ENCODE data around the gene MISFA.
"Not testable (repeated sequence)": the region's sequence is repeated elsewhere in the genome, so short reads cannot be mapped to it uniquely, and the experiment has no call there.

MISFA gene

DNA sequence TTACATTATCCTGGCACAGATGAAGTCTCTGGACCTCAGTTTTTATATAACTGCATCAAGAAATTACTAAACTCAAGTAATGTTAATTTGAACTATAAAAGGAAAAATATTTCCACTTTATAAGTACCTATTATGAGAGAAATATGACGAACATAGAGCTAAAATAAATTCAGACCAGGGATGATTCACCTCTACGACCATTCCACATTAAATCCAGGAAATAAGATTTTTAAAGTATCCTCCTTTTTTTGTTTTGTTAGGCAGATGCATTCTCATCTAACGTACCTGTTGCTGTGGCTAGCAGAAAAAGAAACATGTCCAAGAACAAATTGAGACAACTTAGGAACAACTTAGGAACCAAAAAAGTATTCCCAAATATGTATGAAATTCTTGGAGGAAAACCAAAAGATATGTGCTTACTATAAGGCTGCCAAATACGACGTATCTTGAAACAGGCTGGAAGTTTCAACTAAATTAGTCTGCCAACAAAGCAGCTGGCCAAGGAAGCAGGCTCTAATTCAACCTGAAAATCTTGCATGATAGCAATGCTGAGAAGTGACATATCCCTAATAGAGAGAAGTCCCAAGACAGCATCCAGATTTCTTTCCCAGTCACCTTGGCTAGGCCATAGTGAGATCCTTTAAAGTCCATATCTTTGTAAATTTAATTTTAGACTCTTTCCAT lies 18.9 kb downstream of the MISFA start:
- no peak for ATAC-seq

DNA sequence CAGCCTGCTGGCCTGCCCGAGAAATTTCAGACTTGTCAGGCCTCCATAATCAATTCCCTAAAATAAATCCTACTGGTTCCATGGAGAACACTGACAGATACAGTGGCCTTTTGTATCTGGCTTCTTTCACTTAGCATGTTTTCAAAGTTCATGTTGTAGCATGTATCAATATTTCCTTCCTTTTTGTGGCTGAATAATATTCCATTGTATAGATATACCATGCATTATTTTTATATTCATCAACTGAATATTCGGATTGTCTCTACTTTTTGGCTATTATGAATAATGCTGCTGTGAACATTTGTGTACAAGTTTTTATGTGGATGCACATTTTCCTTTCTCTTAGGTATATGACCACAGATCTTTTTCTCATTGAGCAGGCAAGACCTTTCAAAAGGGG lies 24.1 kb downstream of the MISFA start:
- ATAC-seq: no peak

DNA sequence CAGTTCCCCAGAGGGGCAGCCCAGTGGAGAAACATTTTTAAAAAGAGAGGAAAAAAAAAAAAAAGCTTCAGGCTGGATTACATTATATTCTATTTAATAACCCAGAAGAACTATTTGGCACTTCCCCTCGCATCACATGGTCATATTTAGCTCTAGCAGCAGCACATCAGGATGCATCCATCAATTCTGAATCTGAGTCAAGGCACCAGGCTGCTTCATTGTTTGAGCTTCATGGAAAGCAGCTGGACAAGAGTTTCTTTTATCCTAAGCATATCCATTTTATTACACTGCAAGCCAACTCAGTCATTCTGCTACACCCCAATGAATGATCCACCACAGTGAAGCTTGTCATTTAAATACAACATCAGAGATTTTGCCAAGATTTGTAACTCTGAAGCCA lies 24.6 kb downstream of the MISFA start:
- no peak for ATAC-seq

DNA sequence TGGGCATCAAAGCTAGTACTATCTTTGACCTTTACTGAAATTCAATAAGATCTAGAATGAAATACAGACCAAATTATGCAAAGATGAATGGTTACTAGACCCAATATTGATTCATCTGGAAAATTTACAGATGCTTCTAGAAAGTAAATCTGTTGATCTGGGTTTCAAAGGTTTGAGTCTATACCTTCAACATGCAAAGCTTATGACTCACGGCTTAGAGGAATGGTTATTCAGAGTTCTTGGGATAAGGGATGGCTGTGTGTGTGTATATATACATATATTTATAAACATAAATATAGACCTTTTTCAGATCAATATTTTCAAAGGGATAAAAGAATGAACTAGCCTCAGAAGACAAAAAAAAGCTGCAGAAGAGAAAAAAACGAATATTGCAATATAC lies 33.3 kb downstream of the MISFA start:
- no peak for ATAC-seq

DNA sequence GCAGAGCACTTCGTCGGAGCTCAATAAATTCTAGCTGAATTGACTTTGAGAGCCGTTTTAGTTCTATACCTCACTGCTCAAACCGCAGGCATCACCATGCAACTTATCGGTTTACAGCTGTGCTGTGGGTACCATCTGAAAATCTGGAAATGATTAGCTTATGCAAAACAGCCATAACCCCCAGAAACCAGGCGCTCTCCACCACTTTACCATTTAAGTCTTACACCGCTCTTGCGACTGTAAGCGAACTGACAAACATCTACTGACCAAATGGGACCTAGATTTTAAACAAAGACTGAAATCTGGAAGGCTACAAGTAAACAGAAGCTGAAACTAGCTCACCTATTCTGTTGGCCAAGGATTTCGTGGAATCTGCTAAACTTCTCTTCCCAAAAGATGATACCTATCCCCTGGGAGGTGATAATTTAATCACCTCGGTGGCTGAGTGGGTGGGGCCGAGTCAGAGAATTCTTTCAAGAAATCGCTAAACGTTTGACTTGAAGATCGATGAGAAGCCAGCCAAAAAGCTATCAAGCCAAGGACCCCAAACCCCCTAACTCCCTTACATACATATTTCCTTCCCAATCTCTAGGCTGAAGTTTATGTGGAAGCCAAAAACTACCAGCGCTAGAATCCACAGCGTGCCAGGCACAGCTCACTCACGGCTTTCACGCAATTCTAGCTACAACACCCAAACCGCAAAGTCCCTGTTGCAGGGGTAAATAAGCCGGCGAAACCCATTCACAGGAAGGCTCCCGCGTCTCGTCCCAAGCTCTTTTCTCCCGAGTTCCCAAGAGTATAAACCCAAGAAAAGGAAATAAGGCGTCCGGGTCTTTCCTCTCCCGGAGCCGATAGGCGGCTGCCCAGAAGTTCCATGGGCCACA lies 33.9 kb downstream of the MISFA start:
- ATAC-seq: peak; percentile 4 to 22

DNA sequence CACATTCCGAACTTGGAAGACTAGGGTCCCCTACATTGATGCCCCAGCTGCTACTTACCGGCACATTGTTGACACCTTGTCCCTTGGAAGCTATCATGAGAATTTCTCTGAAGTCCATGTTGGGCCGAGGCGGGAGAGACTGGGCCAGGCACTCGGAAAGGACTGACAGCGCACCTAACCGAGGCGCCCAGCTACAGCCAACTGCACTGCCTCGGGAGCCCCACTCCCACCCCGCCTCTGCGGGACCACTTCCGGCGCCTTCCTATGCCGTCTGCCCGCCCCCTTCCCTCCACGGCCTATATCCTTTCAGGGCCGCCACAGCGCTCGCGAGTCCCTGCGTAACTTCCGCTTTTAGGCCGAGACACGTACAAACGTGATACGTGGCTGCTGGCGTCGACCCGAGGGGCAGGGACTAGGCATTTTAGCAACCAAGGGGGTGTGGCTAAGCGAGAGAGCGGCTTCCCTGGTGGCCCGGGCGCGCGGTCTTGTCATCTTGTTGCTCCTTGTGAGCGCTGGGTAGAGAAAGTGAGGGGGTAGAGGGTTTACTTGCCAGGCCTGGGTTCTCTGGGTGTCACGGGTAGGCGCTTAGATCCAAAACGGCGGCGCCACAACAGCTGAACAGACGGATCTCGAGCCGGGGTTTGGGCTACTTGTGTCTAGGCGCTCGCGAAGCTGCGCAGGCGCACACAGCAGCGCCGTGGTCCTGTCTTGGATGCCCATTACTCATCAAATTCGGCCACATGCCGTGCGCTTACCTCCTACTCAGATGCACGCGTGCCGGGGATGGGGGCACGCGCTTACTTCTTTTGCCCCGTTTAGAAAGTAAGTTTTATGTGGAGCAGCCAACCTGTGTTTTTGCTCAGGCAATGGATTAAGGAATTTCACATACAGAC lies 34.8 kb downstream of the MISFA start, which contains the start of gene SPTY2D1:
TSS of gene SPTY2D1 (minus strand) at position 203 of the 893 bp plus-strand sequence. CDS start at position 118, 85 bp downstream.
- peak; percentile 93 to 95 for ATAC-seq

DNA sequence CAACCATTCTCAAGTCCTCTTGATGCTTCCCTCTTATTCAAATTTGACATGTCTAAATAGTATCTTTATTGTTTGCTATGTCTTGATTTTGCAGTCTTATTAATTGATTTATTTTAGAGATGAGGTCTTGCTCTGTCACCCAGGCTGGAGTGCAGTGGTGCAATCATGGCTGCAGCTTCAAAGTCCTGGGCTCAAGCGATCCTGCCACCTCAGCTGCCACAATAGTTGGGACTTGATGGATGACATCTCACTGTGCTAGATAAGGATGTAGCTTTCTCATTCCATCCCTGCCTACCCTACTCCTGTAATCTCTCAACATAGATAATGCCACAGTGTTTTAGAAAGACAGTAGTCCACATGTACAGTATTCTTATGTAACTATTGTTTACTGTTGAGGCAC lies 42.1 kb downstream of the MISFA start:
- no peak for ATAC-seq

DNA sequence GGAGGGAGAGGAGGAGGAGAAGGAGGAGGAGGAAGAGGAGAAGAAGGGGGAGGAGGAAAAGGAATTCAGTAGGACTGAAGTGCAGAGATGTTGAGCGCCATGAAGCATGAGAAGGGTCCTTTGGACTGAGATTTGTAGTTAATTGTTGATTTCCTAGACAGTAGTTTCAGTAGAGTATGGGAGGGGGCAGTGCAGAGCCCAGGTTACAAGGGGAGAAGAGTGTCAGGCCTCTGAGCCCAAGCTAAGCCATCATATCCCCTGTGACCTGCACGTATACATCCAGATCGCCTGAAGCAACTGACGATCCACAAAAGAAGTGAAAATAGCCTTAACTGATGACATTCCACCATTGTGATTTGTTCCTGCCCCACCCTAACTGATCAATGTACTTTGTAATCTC lies 43.4 kb downstream of the MISFA start:
- not testable (repeated sequence) for ATAC-seq

DNA sequence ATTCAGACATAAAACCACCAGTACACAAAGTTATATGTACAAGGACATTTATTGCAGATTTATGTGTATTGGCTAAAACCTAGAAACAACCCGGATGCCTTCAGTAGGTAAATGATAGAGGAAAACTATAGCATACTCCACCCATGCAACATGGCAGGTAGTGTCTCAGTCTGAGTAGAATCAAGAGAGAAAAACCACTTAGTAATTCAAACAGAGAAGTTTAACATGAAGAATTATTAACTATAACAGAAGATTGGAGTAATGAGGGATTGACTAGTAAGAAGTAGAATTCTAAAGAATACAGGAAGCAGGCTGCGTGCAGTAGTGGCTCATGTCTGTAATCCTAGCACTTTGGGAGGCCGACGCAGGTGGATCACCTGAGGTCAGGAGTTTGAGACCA lies 50.8 kb downstream of the MISFA start:
- ATAC-seq: no peak

DNA sequence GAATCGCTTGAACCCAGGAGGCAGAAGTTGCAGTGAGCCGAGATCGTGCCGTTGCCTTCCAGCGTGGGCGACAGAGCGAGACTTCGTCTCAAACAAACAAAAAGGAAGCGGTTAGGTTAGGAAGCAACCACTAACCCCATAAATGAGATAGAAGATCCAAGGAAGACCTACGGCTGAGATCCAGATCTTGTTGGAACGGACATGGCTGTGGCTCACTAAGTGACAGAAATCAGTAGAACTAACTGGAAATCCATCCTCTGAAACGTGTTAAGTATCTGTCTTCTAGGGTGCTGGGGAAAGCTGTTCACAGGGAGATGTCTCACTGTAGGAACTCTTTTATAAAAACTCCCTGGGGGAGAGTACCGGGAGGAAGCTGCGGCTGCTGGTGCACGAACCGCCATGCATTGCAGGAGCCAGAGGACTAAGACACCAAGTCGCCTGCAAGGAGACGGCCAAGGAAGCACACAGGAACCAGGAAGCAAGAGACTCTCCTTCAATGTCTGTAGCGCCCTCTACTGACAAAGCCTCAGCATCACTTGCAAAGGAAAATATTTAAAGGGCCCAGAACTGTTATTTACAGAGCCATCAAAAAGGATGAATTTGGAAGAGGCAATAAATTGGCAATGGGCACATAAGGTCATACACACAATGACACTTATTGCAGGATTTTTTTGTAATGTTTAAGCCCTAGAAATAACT lies 51.4 kb downstream of the MISFA start:
- no peak for ATAC-seq

Measured in activated CD4-positive, CD25-positive, alpha-beta regulatory T cell treated with anti-CD3 and anti-CD28 coated beads, Interleukin-2, amount 50 U/mL, for 24 hours (primary cell).